ENCODE data around the gene PHTF2.

- TF ChIP-seq POLR2AphosphoS5 (IDR thresholded peaks at IDR 0.05; ENCODE audit: insufficient read depth, low read depth, low read length) = no peak
- TF ChIP-seq POLR2A (IDR thresholded peaks at IDR 0.05; ENCODE audit: low read depth, low read length) = no peak
- no peak for TF ChIP-seq MYC (IDR thresholded peaks at IDR 0.05; ENCODE audit: low read depth, low read length)
- no peak for TF ChIP-seq CTCF (IDR thresholded peaks at IDR 0.05; ENCODE audit: extremely low read depth in 1 of 2, insufficient read depth in 1 of 2, low read depth in 1 of 2, low read length in 2 of 2)
- no peak for TF ChIP-seq EZH2 (IDR thresholded peaks at IDR 0.05; ENCODE audit: borderline replicate concordance, low read depth, low read length, severe bottlenecking)
- TF ChIP-seq MAX (IDR thresholded peaks at IDR 0.05; ENCODE audit: insufficient read depth, insufficient read length) = no peak
- TF ChIP-seq JUN (IDR thresholded peaks at IDR 0.05; ENCODE audit: borderline replicate concordance, insufficient read depth, insufficient read length, low read depth) = no peak
- TF ChIP-seq GATA2 (IDR thresholded peaks at IDR 0.05; ENCODE audit: insufficient read depth, insufficient read length, low read depth, low read length) = no peak
Measured at GRCh38 chr7:77839919-77840318, 41.3 kb downstream of the PHTF2 start.
